ENCODE results near the gene MAGI2. TPM values are rescaled to one million over a fixed set of nuclear protein-coding genes. Genes with fewer than 3 reads are reported as not detected.

Gene MAGI2
- total RNA-seq, 2 experiments from 2014 or later = 0.09 to 0.19 TPM

GRCh38 chr7:78787854-78788253 lies 665.6 kb downstream of the MAGI2 start:
- Mint-ChIP-seq H3K4me3 (no peak overlapping the region), H3K27ac (no peak overlapping the region), H3K4me1 (no peaks in the 10 kb centered on the region), H3K36me3 (no peaks in the 10 kb centered on the region), H3K9me3 (ENCODE audit: low read depth) (peaks cover 13% of the 10 kb centered on the region), H3K27me3 (no peaks in the 10 kb centered on the region)
- CTCF ChIA-PET = no interaction called here
- ATAC-seq = no peak
- no peak for DNase-seq

GRCh38 chr7:78786055-78786454 lies 667.4 kb downstream of the MAGI2 start:
- CTCF ChIA-PET = no interaction called here
- no peak for ATAC-seq

DNA sequence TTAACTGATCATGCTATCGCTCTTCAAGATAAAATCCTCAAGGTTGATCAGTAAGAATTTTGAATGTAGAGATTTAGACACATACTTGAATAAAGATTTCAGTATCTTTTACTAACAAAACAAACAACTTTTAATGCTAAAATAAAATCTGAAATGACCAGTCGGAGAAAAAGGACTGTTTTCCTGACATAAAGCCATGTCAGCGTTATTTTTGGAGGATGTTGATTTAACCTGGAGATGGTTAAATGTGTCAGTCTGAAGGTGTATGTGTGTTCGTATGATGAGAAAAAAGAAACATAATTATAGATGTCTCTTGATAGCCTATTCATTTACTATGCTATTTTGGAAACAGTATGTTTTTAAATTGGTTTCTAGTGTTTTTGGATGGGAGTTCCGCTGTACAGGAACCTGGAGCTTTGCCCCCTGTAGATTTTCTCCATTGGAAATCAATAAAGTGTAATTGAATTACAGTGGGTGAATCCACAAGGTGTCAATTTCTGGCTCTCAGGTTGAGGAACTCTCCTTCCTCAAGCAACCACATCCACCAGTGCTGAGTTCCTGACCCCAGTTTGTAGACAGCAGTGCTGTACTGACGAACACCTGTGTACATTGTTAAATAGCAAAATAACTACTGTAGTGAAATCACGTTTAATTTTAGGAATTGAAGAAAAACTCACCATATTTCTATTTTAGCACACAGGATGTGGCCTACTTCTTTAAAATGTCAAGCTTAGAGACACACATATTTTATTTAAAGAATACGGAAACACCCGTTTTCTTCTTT lies 670.1 kb downstream of the MAGI2 start:
- CTCF ChIA-PET = no interaction called here
- Mint-ChIP-seq H3K9me3 (ENCODE audit: low read depth) (peaks cover 11% of the 10 kb centered on the region), H3K4me3 (no peak overlapping the region), H3K36me3 (no peaks in the 10 kb centered on the region), H3K4me1 (no peaks in the 10 kb centered on the region), H3K27me3 (no peaks in the 10 kb centered on the region), H3K27ac (no peak overlapping the region)
- ATAC-seq = no peak
- no peak for DNase-seq

More at GRCh38 chr7:78786055-78786454, 667.4 kb downstream of the MAGI2 start:
- peaks cover 13% of the 10 kb centered on the region for H3K9me3 Mint-ChIP-seq (ENCODE audit: low read depth)
- no peaks in the 10 kb centered on the region for H3K36me3 Mint-ChIP-seq
- no peak overlapping the region for H3K4me3 Mint-ChIP-seq
- no peak overlapping the region for H3K27ac Mint-ChIP-seq
- H3K4me1 Mint-ChIP-seq = no peaks in the 10 kb centered on the region
- no peak for DNase-seq
- H3K27me3 Mint-ChIP-seq = no peaks in the 10 kb centered on the region

- Mint-ChIP-seq H3K27ac (no peak overlapping the region), H3K9me3 (ENCODE audit: low read depth) (peaks cover 5% of the 10 kb centered on the region), H3K36me3 (no peaks in the 10 kb centered on the region), H3K4me3 (no peak overlapping the region), H3K27me3 (no peaks in the 10 kb centered on the region), H3K4me1 (no peaks in the 10 kb centered on the region)
- CTCF ChIA-PET = no interaction called here
- DNase-seq = no peak
- ATAC-seq = no peak
These were observed 672.9 kb downstream of the MAGI2 start for GRCh38 chr7:78780560-78780959.

DNA sequence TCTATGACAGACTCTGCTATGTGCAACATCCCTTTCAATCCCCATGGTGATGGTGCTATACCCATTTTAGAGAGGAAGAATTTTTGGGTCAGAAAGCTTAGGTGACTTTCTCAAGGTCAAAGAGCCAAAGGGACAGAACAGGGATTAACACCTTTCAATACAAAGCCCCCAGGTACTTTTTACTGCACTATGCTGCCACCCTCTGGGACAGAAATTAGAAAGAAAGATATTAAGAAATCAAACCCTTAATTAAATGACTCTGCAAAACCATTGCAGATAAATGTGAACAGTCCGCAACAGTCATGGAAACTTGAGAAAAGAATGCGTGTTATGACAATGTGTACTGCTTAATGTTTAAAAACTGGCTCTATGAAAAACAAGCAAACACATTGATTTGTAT lies 673.7 kb downstream of the MAGI2 start:
- no peak overlapping the region for H3K27ac Mint-ChIP-seq
- peaks cover 3% of the 10 kb centered on the region for H3K9me3 Mint-ChIP-seq (ENCODE audit: low read depth)
- no peak overlapping the region for H3K4me3 Mint-ChIP-seq
- H3K4me1 Mint-ChIP-seq = no peaks in the 10 kb centered on the region
- no peak for DNase-seq
- no peak for ATAC-seq
- no peaks in the 10 kb centered on the region for H3K36me3 Mint-ChIP-seq
- H3K27me3 Mint-ChIP-seq = no peaks in the 10 kb centered on the region
- CTCF ChIA-PET = no interaction called here

GRCh38 chr7:78777829-78778228 lies 675.6 kb downstream of the MAGI2 start:
- Mint-ChIP-seq H3K4me1 (no peaks in the 10 kb centered on the region), H3K9me3 (ENCODE audit: low read depth) (peaks cover 3% of the 10 kb centered on the region), H3K27ac (no peak overlapping the region), H3K36me3 (no peaks in the 10 kb centered on the region), H3K4me3 (no peak overlapping the region), H3K27me3 (no peaks in the 10 kb centered on the region)
- DNase-seq (no peak), ATAC-seq (no peak)
- CTCF ChIA-PET = no interaction called here

DNA sequence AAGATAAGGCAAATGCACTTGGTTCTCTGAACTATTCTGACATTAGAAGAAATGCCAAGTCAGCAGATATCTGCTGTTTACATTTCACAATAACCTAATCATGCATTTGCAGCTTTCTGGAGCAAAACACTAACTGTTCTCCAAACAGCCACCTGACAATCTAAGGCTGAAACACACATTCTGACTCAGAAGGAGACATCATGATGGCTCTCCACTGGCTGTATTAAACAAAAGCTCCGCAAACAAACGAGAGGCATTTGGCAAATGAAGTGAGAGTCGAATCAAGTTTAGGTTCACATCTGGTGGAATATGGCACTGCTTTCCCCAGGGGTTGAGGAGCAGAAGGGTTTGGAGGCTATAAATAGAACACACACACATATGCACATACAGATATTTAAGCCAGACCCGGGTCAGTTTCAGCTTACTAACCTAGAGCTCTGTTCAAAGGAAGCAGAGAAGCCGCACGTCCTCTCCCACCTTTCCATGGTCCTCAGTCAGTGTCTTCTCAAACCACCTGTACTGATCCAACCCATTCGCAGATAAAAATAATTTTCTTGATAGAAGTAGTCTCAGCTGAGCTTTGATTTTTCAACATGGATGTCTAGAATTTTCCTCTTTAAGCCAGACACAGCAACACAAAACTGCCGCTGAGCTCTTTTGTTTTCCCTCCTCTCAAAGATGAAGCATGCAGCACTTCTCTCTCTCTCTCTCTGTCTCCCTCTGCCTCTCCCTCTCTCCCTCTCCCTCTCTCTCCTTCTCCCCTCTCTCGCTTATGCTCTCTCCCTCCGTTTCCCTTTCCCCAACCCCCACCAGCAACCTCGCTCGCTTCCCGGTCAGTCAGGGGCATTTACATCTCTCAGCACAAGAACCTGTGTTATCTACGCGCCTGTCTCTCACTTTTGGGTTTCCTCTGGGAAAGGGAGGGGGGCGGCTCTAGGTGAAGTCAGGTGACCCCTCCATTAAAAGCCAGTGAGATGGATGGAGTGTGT lies 682.8 kb downstream of the MAGI2 start:
- H3K4me3 Mint-ChIP-seq = no peak overlapping the region
- ATAC-seq (no peak), DNase-seq (no peak)
- CTCF ChIA-PET = no interaction called here
- H3K27me3 Mint-ChIP-seq = peaks cover 2% of the 10 kb centered on the region
- no peaks in the 10 kb centered on the region for H3K36me3 Mint-ChIP-seq
- no peaks in the 10 kb centered on the region for H3K9me3 Mint-ChIP-seq (ENCODE audit: low read depth)
- H3K27ac Mint-ChIP-seq = no peak overlapping the region
- no peaks in the 10 kb centered on the region for H3K4me1 Mint-ChIP-seq

GRCh38 chr7:78769481-78770101 lies 683.9 kb downstream of the MAGI2 start:
- Mint-ChIP-seq H3K9me3 (ENCODE audit: low read depth) (no peaks in the 10 kb centered on the region), H3K27ac (no peak overlapping the region), H3K27me3 (peaks cover 2% of the 10 kb centered on the region), H3K36me3 (no peaks in the 10 kb centered on the region), H3K4me1 (no peaks in the 10 kb centered on the region), H3K4me3 (no peak overlapping the region)
- ATAC-seq (no peak), DNase-seq (no peak)
- CTCF ChIA-PET = no interaction called here

DNA sequence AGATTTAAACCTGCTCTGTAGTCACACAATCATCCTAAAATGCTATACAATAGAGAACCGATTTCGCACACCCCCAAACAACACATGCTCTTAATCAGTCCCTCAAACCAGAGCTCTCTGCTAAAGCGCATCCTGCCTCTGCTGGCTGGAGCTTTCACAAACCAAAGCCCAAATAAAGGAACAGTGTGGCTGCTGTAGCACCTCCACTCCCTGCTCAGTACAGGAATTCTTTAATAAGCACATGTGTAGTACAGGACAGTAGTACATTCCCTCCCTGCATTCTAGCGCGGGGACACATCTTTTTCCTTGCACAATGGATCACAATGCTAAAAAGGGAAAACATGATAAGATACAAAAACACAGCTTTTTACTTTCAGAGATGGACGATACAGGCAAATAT lies 684.6 kb downstream of the MAGI2 start:
- Mint-ChIP-seq H3K36me3 (no peaks in the 10 kb centered on the region), H3K4me1 (no peaks in the 10 kb centered on the region), H3K9me3 (ENCODE audit: low read depth) (no peaks in the 10 kb centered on the region), H3K27ac (no peak overlapping the region), H3K4me3 (no peak overlapping the region), H3K27me3 (peaks cover 2% of the 10 kb centered on the region)
- ATAC-seq = no peak
- DNase-seq = no peak
- CTCF ChIA-PET = no interaction called here

DNA sequence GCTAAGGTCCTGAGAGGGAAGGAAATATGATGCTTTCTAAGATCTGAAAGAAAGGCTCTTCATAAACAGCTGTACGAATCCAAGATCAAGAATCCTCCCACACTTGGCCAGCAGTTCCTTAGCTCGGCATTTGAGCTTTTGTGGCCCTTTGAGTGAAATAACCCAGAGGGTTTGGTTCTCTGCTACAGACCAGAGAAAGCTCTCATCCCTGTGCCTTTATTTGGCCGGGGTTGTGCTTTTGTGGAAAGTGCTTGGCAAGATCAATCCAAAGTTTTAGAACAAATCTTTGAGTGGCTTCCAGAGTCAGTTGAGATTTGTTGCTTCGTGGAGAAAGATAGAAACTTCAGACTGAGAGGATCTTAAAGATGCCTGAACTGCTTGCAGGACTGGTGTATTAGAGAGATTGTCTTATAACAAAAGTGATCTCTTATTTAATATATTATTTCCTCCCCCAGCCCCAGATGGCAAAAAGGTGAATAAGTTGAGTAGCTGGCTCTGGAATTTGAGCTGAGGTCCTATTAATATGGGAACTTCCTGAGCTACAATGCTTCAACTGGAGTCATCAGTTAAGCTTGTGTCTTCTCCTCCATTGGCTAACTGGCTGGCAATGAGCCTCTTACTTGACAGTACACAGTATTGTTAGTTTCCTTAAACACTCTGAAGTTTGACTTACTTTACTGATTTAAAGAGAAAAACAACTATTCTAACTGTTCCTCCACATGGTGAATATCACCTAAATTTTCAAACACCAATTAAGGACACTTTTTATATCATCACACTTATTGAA lies 687.3 kb downstream of the MAGI2 start:
- ATAC-seq = no peak
- H3K4me3 Mint-ChIP-seq = no peak overlapping the region

DNA sequence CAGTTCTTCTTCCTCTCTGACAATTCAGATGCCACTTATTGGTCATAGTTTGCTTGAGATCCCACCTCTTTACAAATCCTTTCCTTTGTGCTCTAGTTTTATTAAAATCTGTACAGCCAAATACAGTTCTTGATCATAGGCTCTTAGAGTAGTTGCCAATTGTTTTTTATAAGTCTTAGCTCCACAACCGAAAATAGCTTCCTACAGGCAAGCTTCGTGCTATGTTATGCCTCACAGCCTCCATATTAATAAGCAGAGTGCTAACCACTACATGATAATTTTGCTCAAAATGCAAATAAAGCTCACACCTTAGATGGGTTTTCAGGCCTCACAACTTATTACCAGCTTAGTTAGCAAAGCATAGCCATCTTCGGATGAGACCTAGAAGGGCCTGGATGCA lies 688.9 kb downstream of the MAGI2 start:
- ATAC-seq (no peak), DNase-seq (no peak)
- Mint-ChIP-seq H3K36me3 (no peaks in the 10 kb centered on the region), H3K4me3 (no peak overlapping the region), H3K27me3 (no peaks in the 10 kb centered on the region), H3K9me3 (ENCODE audit: low read depth) (no peaks in the 10 kb centered on the region), H3K4me1 (no peaks in the 10 kb centered on the region), H3K27ac (no peak overlapping the region)
- CTCF ChIA-PET = no interaction called here

More for the DNA sequence above, 687.3 kb downstream of the MAGI2 start:
- Mint-ChIP-seq H3K9me3 (ENCODE audit: low read depth) (no peaks in the 10 kb centered on the region), H3K4me1 (no peaks in the 10 kb centered on the region), H3K27ac (no peak overlapping the region), H3K27me3 (peaks cover 2% of the 10 kb centered on the region), H3K36me3 (no peaks in the 10 kb centered on the region)
- DNase-seq = no peak
- CTCF ChIA-PET = no interaction called here

DNA sequence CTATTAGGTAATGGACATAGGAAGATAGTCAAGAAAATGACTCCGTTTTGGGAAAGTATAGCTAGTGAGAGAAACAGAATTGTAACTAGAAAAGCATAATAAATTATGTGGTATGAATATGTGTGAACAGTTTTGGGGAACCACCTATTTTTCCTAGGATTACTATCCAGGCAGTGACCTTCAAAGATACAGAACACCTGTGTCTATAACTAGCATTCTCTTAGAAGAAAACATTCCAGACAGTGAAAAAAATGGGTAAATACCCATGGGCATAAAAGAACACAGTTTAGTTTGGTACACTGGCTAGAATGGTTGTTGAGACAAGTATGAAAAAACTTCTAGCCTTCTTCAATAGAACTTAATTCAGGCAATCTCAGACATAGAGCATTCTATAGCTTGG lies 690.8 kb downstream of the MAGI2 start:
- Mint-ChIP-seq H3K36me3 (no peaks in the 10 kb centered on the region), H3K4me3 (no peak overlapping the region), H3K27me3 (no peaks in the 10 kb centered on the region), H3K9me3 (ENCODE audit: low read depth) (peaks cover under 1% of the 10 kb centered on the region), H3K27ac (no peak overlapping the region), H3K4me1 (no peaks in the 10 kb centered on the region)
- no peak for DNase-seq
- ATAC-seq = no peak
- CTCF ChIA-PET = no interaction called here

All from activated CD8-positive, alpha-beta memory T cell treated with anti-CD3 and anti-CD28 coated beads, Interleukin-2, amount 10 ng/mL, durations not matched to agents 7 days and 5 days (primary cell).